WTC11 (cell line): ENCODE measurements around the gene EGR4.

Experiments used
- CREB1 ChIP-seq: sonication (generic); formaldehyde crosslinking; IDR thresholded peaks from 2 replicates; pipeline ENCODE4 v1.8.0; 2023; ENCODE audit warnings: mild to moderate bottlenecking, missing genetic modification reagents
- CTCF ChIP-seq: fragments of 200-600 bp; IDR thresholded peaks from 2 replicates; pipeline ENCODE4 v1.8.0; 2022; ENCODE audit warnings: antibody characterized with exemption
- PRDM15 ChIP-seq: sonication (generic); formaldehyde crosslinking; IDR thresholded peaks from 2 replicates; pipeline ENCODE4 v1.8.0; 2022; ENCODE audit warnings: missing genetic modification reagents
- SP1 ChIP-seq: sonication (generic); formaldehyde crosslinking; conservative IDR thresholded peaks from 2 replicates; pipeline ENCODE4 v1.8.1; 2022; ENCODE audit warnings: missing genetic modification reagents
- USF1 ChIP-seq: sonication (generic); formaldehyde crosslinking; IDR thresholded peaks from 2 replicates; pipeline ENCODE4 v1.8.0; 2022; ENCODE audit warnings: mild to moderate bottlenecking, missing genetic modification reagents
- ZBTB21 ChIP-seq: sonication (generic); formaldehyde crosslinking; IDR thresholded peaks from 2 replicates; pipeline ENCODE4 v1.8.1; 2023; ENCODE audit warnings: mild to moderate bottlenecking, missing genetic modification reagents, borderline replicate concordance
- ZBTB43 ChIP-seq: sonication (generic); formaldehyde crosslinking; IDR thresholded peaks from 2 replicates; pipeline ENCODE4 v1.8.1; 2023; ENCODE audit warnings: mild to moderate bottlenecking, missing genetic modification reagents
- ZNF512 ChIP-seq: sonication (generic); formaldehyde crosslinking; IDR thresholded peaks from 2 replicates; pipeline ENCODE4 v1.8.1; 2022; ENCODE audit warnings: missing genetic modification reagents, borderline replicate concordance
- TF ChIP-seq, protein P1 (sequence below): sonication (generic); formaldehyde crosslinking; IDR thresholded peaks from 2 replicates; pipeline ENCODE4 v1.8.1; 2022; ENCODE audit warnings: low read depth, mild to moderate bottlenecking, moderate library complexity, missing genetic modification reagents, borderline replicate concordance
- TF ChIP-seq, protein P2 (sequence below): sonication (generic); formaldehyde crosslinking; IDR thresholded peaks from 2 replicates; pipeline ENCODE4 v1.8.1; 2023; ENCODE audit warnings: mild to moderate bottlenecking, missing genetic modification reagents, moderate library complexity

GRCh38 chr2:73269686-73270465, 23.5 kb downstream of the EGR4 start:
- no peak for TF ChIP-seq USF1 (CRISPR knock-in tag)
- TF ChIP-seq, protein P1, sequence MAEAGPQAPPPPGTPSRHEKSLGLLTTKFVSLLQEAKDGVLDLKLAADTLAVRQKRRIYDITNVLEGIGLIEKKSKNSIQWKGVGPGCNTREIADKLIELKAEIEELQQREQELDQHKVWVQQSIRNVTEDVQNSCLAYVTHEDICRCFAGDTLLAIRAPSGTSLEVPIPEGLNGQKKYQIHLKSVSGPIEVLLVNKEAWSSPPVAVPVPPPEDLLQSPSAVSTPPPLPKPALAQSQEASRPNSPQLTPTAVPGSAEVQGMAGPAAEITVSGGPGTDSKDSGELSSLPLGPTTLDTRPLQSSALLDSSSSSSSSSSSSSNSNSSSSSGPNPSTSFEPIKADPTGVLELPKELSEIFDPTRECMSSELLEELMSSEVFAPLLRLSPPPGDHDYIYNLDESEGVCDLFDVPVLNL, result no peak
- no peak for TF ChIP-seq CTCF
- no peak for TF ChIP-seq SP1 (CRISPR knock-in tag)
- no peak for TF ChIP-seq PRDM15 (CRISPR knock-in tag)
- TF ChIP-seq CREB1 (CRISPR knock-in tag), result no peak
- no peak for TF ChIP-seq ZNF512 (CRISPR knock-in tag)
- no peak for TF ChIP-seq ZBTB43 (CRISPR knock-in tag)
- TF ChIP-seq, protein P2, sequence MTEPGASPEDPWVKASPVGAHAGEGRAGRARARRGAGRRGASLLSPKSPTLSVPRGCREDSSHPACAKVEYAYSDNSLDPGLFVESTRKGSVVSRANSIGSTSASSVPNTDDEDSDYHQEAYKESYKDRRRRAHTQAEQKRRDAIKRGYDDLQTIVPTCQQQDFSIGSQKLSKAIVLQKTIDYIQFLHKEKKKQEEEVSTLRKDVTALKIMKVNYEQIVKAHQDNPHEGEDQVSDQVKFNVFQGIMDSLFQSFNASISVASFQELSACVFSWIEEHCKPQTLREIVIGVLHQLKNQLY, result no peak
- TF ChIP-seq ZBTB21 (CRISPR knock-in tag), result no peak
